ENCODE data around the gene RASAL2. TPM values are rescaled to one million over a fixed set of nuclear protein-coding genes. Genes with fewer than 3 reads are reported as not detected.

The RASAL2 gene
- total RNA-seq, 3 donors from 2014 or later (not counting 1 experiment from before 2014, with no cell fraction given): 0.16 to 0.23 TPM; not detected in 1

GRCh38 chr1:178337091-178337706 is 243.3 kb downstream of the RASAL2 start:
- no peak overlapping the region for H3K4me3 Mint-ChIP-seq
- H3K27me3 Mint-ChIP-seq (ENCODE audit: low read depth in 2 of 2): peaks cover 0 to 2% of the 10 kb centered on the region in 2 donors
- intact Hi-C loops (cut with micrococcal nuclease): no loop called here
- H3K27ac Mint-ChIP-seq: no peak overlapping the region
- Histone ChIP-seq H3K27me3 (ENCODE audit: control insufficient read depth, insufficient read depth, low read length) (no peaks in the 10 kb centered on the region), H3K36me3 (ENCODE audit: control insufficient read depth, insufficient read depth, low read length) (no peaks in the 10 kb centered on the region), H3K4me1 (ENCODE audit: control insufficient read depth, insufficient read depth, low read length) (no peaks in the 10 kb centered on the region), H3K9me3 (ENCODE audit: control insufficient read depth, insufficient read depth, low read length) (no peaks in the 10 kb centered on the region), H3K27ac (ENCODE audit: low read length) (no peak overlapping the region), H3K4me3 (ENCODE audit: low read length) (no peak overlapping the region)
- H3K36me3 Mint-ChIP-seq: no peaks in the 10 kb centered on the region
- TF ChIP-seq, protein P1, sequence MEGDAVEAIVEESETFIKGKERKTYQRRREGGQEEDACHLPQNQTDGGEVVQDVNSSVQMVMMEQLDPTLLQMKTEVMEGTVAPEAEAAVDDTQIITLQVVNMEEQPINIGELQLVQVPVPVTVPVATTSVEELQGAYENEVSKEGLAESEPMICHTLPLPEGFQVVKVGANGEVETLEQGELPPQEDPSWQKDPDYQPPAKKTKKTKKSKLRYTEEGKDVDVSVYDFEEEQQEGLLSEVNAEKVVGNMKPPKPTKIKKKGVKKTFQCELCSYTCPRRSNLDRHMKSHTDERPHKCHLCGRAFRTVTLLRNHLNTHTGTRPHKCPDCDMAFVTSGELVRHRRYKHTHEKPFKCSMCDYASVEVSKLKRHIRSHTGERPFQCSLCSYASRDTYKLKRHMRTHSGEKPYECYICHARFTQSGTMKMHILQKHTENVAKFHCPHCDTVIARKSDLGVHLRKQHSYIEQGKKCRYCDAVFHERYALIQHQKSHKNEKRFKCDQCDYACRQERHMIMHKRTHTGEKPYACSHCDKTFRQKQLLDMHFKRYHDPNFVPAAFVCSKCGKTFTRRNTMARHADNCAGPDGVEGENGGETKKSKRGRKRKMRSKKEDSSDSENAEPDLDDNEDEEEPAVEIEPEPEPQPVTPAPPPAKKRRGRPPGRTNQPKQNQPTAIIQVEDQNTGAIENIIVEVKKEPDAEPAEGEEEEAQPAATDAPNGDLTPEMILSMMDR (IDR thresholded peaks at IDR 0.05): no peak
- ATAC-seq (no peak), DNase-seq (no peak)
- no peaks in the 10 kb centered on the region for H3K4me1 Mint-ChIP-seq
- H3K9me3 Mint-ChIP-seq: no peaks in the 10 kb centered on the region

GRCh38 chr1:178339834-178340233 is 245.9 kb downstream of the RASAL2 start:
- Mint-ChIP-seq H3K9me3 (no peaks in the 10 kb centered on the region), H3K36me3 (no peaks in the 10 kb centered on the region), H3K27me3 (ENCODE audit: low read depth in 2 of 2) (peaks cover 0 to 2% of the 10 kb centered on the region in 2 donors), H3K27ac (no peak overlapping the region), H3K4me1 (no peaks in the 10 kb centered on the region), H3K4me3 (no peak overlapping the region)
- ATAC-seq (no peak), DNase-seq (no peak)
- WGBS (ENCODE audit: insufficient coverage): 100% methylated on average over 1 of the region's 1 CpG
- H3K36me3 ChIP-seq (ENCODE audit: control insufficient read depth, insufficient read depth, low read length): no peaks in the 10 kb centered on the region
- H3K27me3 ChIP-seq (ENCODE audit: control insufficient read depth, insufficient read depth, low read length): no peaks in the 10 kb centered on the region
- intact Hi-C loops (cut with micrococcal nuclease): no loop called here
- TF ChIP-seq, protein P1 (IDR thresholded peaks at IDR 0.05): no peak
- H3K9me3 ChIP-seq (ENCODE audit: control insufficient read depth, insufficient read depth, low read length): no peaks in the 10 kb centered on the region
- H3K4me3 ChIP-seq (ENCODE audit: low read length): no peak overlapping the region
- H3K27ac ChIP-seq (ENCODE audit: low read length): no peak overlapping the region
- H3K4me1 ChIP-seq (ENCODE audit: control insufficient read depth, insufficient read depth, low read length): no peaks in the 10 kb centered on the region

DNA sequence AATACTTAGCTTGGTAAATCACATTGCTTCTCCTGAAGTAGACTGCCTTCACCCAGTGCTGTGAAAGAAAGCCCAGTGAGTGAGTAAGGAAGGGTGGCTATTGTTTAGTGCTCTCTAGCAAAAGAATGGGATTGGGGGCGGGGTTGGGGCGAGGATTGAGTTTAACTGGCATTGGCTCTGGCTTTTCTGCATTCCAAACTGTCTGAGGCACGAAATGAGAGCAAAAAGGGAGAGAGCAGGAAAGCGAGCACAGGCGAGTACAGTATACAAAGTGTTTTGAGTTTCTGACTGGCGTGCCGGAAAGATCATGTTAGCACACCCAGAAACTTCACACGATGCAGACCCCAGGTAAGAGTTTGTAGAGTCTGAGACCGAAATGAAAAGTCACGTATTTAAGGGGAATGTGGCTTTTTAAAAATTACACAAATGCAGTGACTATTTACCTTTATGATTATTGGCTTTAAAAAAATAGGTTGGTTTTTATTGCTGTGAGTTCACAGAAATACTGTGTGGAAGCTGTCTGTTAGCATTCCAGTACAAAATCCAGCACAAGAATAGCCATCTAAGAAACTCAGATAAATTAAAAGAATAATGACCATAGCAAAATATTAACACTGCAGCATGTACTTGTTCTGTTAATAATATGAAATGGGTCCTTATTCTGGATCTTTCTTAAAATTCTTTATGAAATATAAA is 247.5 kb downstream of the RASAL2 start:
- WGBS (ENCODE audit: insufficient coverage): 84% methylated on average over 10 of the region's 10 CpGs
- Mint-ChIP-seq H3K27me3 (ENCODE audit: low read depth in 2 of 2) (peaks cover 0 to 3% of the 10 kb centered on the region in 2 donors), H3K27ac (no peak overlapping the region), H3K9me3 (no peaks in the 10 kb centered on the region), H3K4me3 (no peak overlapping the region), H3K36me3 (no peaks in the 10 kb centered on the region), H3K4me1 (no peaks in the 10 kb centered on the region)
- no peak overlapping the region for H3K27ac ChIP-seq (ENCODE audit: low read length)
- H3K36me3 ChIP-seq (ENCODE audit: control insufficient read depth, insufficient read depth, low read length): no peaks in the 10 kb centered on the region
- TF ChIP-seq, protein P1 (IDR thresholded peaks at IDR 0.05): no peak
- no peaks in the 10 kb centered on the region for H3K27me3 ChIP-seq (ENCODE audit: control insufficient read depth, insufficient read depth, low read length)
- H3K4me3 ChIP-seq (ENCODE audit: low read length): no peak overlapping the region
- DNase-seq (no peak), ATAC-seq (no peak)
- intact Hi-C loops (cut with micrococcal nuclease): no loop called here
- no peaks in the 10 kb centered on the region for H3K4me1 ChIP-seq (ENCODE audit: control insufficient read depth, insufficient read depth, low read length)
- no peaks in the 10 kb centered on the region for H3K9me3 ChIP-seq (ENCODE audit: control insufficient read depth, insufficient read depth, low read length)

All from natural killer cell (primary cell).